AG20443 (cell line): ENCODE measurements around the gene ADAP1.
A peak's percentile ranks its signal among the peaks of the same experiment; 100 is the strongest.
"Not testable (repeated sequence)": the region's sequence is repeated elsewhere in the genome, so short reads cannot be mapped to it uniquely, and the experiment has no call there.

Experiments used
- DNase-seq: peaks from one replicate; pipeline ENCODE4 v3.0.0; 2012; ENCODE audit warnings: low spot score, mixed read lengths

Gene ADAP1

GRCh38 chr7:959271-959670 lies 4.8 kb upstream of the ADAP1 start:
- DNase-seq = no peak

DNA sequence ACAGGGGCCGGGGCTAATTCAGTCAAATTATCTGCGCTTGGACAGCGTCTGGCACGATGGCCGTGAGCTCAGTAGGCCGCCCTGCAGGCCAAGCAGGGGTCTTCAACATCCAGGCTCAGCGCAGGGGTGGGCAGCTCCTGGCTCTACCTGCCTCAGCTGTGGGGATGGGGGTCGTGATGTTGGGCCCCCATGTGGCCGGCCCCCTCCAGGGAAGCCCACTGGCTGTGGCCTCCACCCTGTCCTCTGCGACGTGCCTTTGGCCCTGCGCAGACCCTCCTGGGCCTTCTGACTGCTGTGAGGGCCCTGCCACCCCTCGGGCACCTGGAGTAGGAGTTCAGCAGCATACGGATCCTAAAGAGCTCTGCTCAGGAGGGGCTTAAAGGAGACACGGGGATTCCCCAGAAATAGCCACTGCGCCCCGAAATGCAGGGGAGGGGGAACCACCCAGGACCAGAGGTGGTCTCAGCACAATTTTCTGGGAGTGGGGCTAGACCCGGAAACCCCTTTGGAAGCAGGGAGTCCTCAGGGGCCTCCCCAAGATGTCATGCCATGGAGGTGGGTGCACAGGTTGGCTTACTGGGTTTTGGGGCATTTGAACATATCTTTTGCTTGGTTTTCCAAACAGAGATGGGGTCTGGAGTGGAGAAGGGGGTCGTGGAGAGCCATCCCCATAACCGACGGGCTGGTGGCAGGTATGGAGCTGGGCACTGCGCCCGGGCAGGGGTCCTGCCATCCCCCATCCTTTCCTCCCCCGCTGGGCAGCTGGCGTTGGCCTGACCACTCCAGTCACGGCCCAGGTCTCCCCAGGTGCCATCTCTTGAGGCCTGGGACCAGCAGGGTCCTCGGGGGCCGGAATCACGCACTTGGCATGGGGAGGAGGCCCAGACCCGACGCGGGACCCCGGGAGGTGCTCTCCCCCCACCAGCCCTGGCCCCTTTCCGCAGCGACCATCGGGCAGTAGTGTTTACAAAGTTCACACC lies 4.0 kb upstream of the ADAP1 start:
- DNase-seq = no peak

GRCh38 chr7:957418-958220 lies 3.1 kb upstream of the ADAP1 start:
- DNase-seq = no peak

GRCh38 chr7:956031-956430 lies 1.6 kb upstream of the ADAP1 start:
- no peak for DNase-seq

DNA sequence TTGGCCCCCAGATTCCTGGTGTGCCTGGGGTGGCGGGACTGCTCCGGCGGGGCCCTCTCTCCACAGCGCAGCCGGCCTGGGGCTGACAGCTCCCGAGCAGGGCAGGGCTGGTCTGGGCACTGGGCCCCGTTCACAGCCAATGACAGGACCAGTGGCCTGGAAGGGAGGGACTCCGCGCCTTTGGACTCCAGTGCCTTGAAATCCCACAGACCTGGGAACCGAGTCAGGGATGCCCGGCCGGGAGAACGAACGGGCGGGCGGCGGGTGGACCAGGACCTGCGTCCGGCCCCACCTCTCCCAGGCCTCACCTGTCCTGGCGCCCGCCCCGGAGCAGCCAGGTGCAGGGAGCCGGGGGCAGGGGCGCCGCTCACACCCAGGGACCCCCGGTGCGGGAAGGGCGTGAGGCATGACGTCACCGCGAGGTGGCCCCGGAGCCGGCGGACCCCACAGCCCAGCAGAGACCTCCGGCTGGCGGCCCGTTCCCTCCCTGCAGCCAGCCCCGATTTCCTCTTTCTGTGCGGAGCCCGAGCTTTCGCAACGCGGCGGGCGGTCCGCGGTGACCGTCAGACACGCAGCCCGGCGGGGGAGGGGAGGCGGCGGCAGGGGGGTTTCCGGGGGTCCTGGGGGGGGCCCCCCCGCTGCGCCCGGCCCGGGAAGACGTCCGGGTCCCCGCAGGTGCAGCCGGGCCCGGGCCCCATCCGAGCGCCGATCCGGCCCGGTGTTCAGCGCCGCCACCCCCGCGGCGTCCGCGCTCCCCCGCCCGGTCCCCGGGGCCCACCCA lies 743 bp downstream of the ADAP1 start:
- peak; percentile 84 for DNase-seq

DNA sequence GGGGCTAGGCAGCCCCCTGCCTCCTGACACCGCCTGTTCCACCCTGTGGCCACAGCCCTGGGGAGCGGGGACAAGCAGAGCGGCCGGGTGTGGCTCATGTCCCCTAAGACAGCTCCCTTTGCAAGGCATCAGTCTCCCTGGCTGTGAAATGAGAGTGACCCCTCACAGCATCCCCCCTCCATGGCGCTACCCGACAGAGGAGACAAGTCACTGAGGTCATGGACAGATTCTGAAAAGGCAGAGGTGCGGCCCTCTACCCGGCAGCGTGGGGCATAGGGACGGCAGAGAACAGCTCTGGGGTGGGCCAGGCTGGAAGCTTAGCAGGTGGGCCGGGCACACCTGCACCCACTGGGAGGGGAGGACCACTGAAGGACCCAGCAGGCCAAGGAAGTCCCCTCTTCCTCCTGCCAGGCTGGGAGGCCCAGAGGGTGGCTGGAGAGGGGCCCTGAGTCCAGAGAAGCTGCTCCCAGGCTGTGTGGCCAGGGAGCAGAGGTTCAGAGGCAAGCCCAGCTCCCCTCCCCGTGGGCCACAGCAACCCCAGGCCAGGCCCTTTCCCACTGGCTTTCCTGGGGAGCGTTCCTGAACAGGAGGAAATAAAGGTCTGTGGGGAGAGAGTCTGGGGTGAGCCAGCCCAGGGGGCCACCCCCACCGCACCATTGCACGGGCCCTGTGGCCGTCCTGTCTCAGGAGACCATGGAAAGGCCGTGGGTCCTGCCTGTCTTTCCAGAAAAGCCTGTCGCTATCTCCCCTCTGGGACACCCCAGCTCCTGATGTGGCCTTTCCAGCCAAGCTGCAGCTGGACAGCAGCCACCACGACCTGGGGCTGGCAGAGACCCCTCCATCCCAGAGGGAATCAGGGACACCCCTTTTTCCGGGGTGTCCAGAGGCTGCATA lies 1.7 kb downstream of the ADAP1 start:
- DNase-seq = no peak

- no peak for DNase-seq
Measured at GRCh38 chr7:951881-952547, 2.5 kb downstream of the ADAP1 start.

DNA sequence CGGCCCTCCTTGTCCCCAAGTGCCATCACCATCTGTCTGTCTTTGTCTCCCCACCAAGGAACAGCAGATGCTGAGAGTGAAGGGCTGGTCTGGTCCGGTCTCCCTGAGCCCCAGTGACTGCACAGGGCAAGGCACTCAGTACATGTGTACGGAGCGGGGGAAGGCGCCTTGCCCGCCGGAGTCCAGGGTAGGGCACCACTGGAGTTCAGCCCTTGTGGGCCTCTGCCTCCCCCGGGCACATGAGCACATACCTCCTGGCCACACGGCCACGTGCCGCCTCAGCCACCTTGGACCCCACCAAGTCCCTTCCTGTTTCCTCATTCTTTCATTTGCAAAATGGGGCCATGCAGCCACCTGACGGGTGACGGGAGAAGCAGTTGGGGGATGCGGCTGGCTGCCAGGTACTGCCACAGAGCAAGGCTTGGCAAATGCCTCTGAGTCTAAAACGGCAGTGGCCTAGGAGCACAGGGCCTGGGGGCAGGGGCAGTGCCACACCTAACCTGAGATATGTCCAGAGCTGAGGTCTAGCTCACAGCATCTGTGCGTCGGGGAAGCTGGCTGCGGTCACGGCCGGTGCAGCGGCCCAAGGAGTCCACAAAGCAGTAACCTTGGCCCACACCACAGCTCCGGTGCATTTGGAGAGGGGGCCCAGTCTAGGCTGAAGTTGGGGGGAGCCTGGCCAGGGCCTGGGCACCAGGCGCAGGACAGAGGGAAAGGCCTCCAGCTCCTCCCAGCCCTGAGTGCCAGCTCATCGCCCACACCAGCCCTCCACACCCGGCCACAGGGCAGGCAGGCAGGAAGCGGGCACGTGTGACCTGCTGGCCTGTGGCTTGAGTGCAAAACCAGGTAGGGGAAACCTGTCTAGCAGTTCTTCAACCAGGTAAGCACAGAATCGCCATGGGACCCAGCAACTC lies 5.2 kb downstream of the ADAP1 start:
- DNase-seq = no peak

DNA sequence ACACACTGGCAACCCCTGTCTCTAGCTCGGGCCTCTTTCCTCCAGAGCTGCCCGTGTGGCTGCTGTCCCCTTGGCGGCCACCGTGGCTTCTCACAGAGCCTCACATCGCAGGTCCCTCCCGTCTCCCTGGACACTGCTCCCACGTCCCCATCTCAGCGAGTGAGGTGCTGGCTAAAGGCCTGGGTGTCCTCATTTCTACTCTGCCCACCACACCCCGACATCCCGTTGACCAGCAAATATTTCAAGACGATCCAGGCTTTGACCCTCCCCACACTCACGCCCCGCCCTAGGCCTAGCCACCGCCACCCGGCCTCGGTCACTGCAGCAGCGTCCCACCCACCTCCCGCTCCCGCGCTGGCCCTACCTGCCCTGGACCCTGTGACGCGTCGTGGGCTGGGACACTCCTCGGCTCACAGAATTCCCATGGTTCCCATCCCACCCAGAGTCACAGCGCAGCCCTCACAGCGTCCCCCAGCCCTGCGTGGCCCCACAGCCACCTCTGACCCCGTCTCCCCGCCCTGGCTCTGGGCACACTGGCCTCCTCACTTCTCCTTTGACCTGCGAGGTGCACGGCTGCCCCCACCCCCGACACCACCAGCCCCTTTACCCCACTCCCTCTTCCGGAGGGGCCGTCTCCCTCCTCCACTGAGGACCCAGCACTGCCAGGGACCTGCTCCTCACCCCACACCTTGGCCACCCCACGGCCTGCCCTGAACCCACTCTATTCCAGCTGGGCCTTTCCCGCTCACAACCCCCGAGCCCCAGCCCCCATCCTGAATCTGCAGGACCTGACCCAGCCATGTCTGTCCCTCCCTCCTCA lies 6.9 kb downstream of the ADAP1 start:
- no peak for DNase-seq

DNA sequence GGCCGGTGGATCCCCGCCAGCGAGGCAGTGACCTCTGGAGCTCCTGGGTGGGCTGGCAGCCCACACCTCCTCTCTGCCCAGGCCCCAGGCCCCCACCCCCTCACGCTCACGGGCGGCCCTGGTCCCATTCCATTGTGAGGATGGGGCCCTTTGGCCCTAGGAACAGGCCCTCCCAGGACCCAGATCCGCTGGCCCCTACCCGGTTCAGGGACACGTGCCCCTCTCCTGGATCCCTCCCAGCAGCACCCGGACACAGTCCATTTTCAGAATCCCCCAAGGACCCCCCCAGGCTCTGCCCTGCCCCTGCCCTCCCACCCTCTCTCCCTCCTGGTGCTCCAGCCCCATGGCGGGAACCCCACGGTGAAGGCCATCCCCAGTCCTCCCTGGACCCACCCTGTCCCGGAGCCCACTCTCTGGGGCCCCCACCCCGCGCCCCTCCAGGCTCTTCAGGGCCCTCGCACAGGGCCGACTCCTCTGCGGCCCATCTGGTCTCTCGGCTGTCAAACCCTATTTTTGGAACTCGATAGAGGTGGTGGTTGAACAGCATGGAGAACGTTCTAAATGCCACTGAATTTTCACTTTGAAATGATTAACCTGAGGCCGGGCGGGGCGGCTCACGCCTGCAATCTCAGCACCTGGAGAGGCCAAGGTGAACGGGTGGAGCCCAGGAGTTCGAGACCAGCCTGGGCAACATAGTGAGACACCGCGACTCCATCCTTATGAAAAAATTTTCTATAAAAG lies 8.1 kb downstream of the ADAP1 start:
- no peak for DNase-seq

DNA sequence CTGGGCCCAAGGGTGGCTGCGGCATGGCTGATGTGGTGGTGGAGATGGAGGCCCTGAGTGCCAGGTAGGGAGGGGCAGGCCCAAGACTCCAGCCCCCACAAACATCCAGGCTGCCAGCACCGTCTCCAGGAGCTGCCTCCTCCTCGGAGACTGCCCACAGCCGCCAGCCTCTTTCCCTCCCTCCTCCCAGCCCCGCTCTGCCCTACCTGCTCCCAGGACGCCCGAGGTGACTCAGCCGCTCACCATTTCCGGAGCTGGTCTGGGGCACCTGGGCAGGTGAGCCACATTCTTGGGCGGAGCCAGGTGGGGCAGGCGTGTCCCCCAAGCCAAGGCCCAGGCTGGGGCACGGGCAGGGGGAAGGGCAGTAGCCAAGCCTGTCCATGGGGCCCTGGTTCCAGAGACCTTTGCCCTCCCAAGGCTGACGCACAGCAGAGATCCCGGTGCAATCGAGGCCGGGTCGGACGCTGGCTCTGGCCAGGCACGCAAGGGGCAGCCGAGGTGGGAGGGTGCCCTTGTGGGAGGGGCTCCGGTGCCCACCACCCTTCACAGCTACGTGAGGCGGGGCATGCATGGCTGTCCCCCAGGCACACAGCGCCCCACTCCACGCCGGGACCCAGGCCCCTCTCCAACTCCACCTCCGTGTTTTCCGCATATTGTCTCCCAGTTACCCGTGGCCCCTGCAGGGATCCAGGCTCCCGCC lies 8.8 kb downstream of the ADAP1 start:
- DNase-seq = no peak

GRCh38 chr7:945147-945555 lies 9.3 kb downstream of the ADAP1 start:
- no peak for DNase-seq

DNA sequence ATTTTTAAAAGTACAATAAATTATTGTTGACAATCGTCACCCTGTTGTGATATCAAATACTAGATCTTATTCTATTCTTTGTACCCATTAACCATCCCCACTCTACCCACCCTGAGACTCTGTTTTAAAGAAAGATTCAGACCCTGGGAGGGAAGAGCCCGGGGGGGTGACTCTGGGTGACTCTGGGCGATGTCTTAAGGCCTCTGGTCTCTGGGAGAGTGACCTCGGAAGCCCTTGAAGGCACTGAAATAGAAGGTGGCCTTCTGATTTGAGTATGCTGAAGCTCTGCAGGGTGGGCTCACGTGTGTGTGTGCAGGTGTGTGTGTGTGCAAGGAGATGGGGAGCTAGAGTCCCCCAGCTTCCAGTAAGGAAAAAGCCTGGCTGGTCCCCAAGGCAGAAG lies 9.7 kb downstream of the ADAP1 start:
- DNase-seq = no peak

DNA sequence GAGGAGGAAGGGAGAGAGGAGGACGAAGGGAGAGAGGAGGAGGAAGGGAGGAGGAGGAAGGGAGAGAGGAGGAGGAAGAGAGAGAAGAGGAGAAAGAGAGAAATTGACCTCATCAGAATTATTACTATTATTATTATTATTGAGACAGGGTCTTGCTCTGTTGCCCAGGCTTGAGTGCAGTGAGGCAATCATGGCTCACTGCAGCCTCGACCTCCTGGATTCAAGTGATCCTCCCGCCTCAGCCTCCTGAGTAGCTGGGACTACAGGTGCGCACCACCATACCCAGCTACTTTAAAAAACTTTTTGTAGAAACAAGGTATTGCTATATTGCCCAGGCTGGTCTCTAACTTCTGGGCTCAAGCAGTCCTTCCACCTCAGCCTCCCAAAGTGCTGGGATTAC lies 10.7 kb downstream of the ADAP1 start:
- not testable (repeated sequence) for DNase-seq

DNA sequence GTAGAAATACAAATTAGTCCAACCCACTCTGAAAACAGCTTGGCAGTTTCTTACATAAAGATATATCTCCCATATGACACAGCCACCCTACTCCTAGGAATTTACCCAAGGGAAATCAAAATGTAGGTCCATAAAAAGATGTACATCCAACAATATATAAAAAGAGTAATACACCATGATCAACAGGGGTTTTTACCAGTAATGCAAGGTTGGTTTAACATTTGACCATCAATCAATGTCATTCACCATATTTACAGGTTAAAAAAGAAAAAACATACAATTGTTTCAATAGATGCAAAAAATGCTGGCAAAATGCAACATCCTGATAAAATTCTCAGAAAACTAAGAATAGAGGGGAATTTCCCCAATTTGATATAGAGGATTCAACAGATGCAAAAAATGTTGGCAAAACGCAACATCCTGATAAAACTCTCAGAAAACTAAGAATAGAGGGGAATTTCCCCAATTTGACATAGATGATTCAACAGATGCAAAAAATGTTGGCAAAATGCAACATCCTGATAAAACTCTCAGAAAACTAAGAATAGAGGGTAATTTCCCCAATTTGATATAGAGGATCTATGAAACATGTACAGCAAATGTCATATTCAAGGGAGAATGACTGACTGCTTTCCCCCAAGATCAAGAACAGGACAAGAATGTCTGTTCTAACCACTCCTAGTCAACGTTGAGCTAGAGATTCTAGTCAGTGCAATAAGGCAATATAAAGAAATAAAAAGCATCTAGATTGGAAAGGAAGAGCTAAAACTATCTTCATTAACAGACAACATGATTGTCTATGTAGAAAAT lies 13.7 kb downstream of the ADAP1 start:
- DNase-seq = no peak

GRCh38 chr7:939843-940242 lies 14.6 kb downstream of the ADAP1 start:
- DNase-seq = no peak
